Fibroblast of lung (primary cell): ENCODE measurements around the gene TECPR2. TPM values are rescaled to one million over a fixed set of nuclear protein-coding genes. Genes with fewer than 3 reads are reported as not detected.

Experiments used
- DNase-seq, 2 donors: peaks; one replicate each; pipeline versions ENCODE4 v3.0.0 to v3.0.0-alpha.2; 2010; ENCODE audit warnings: low read depth in 2 of 2
- H2AFZ ChIP-seq: 2 replicates; pipeline ENCODE4 v1.5.1; 2012; ENCODE audit warnings: low read length, control low read depth, inconsistent platforms
- H3K27ac ChIP-seq: 2 replicates; pipeline ENCODE4 v1.5.1; 2011; ENCODE audit warnings: low read length, control low read depth; ENCODE audit not compliant: insufficient read depth
- H3K27me3 ChIP-seq: 2 replicates; pipeline ENCODE4 v1.5.1; 2011; ENCODE audit warnings: mild to moderate bottlenecking, low read length; ENCODE audit not compliant: control insufficient read depth, insufficient read depth
- H3K36me3 ChIP-seq: 2 replicates; pipeline ENCODE4 v1.5.1; 2011; ENCODE audit warnings: low read length; ENCODE audit not compliant: control insufficient read depth, insufficient read depth
- H3K4me1 ChIP-seq: 2 replicates; pipeline ENCODE4 v1.5.1; 2011; ENCODE audit warnings: low read length; ENCODE audit not compliant: control insufficient read depth, insufficient read depth; ENCODE audit errors: extremely low read depth
- H3K4me2 ChIP-seq: 2 replicates; pipeline ENCODE4 v1.5.1; 2011; ENCODE audit warnings: low read length, control low read depth; ENCODE audit not compliant: insufficient read depth; ENCODE audit errors: extremely low read depth
- H3K4me3 ChIP-seq, 4 experiments: fragments of 200-600 bp in 1 of 4; sonication (generic) in 1 of 4; replicated peaks in 1 of 4; 2 replicates each; pipeline ENCODE4 v1.5.1; 2011 to 2016; ENCODE audit warnings: low read length in 4 of 4, low read depth in 3 of 4, mild to moderate bottlenecking in 3 of 4, control low read depth in 2 of 4, inconsistent platforms in 1 of 4, mixed read lengths in 1 of 4; ENCODE audit not compliant: insufficient read depth in 1 of 4; ENCODE audit errors: control extremely low read depth in 1 of 4
- H3K79me2 ChIP-seq: 2 replicates; pipeline ENCODE4 v1.5.1; 2012; ENCODE audit warnings: mild to moderate bottlenecking, low read length, inconsistent platforms; ENCODE audit not compliant: control insufficient read depth, insufficient read depth
- H3K9ac ChIP-seq: 2 replicates; pipeline ENCODE4 v1.5.1; 2011; ENCODE audit warnings: mild to moderate bottlenecking, low read length, control low read depth; ENCODE audit not compliant: insufficient read depth
- H3K9me3 ChIP-seq: 2 replicates; pipeline ENCODE4 v1.5.1; 2012; ENCODE audit warnings: low read depth, low read length; ENCODE audit not compliant: control insufficient read depth, insufficient read depth
- H4K20me1 ChIP-seq: 2 replicates; pipeline ENCODE4 v1.5.1; 2011; ENCODE audit warnings: low read length; ENCODE audit not compliant: control insufficient read depth, insufficient read depth; ENCODE audit errors: extremely low read depth
- EZH2 ChIP-seq: IDR thresholded peaks from 2 replicates; pipeline ENCODE4 v1.5.1; 2012; ENCODE audit warnings: low read length, control low read depth, mild to moderate bottlenecking; ENCODE audit errors: missing control alignments
- polyA plus RNA-seq, 2 donors: library from polyadenylated mRNA; depleted of rRNA in 1 of 2; stranded (reverse) in 1 of 2; unstranded in 1 of 2; fragments of >200 nt; gene quantifications; 2 replicates each; pipeline ENCODE4 v1.2.1, GENCODE V29; 2011 to 2012; ENCODE audit warnings: missing spikeins in 1 of 2
- total RNA-seq: library from RNA; depleted of rRNA; stranded (reverse); fragments of >200 nt; gene quantifications from 2 replicates; pipeline ENCODE4 v1.2.1, GENCODE V29; 2014
- TF ChIP-seq, protein P1 (sequence below), 2 donors: IDR thresholded peaks in 1 of 2; conservative IDR thresholded peaks in 1 of 2; 1 replicate in 1 of 2; 2 replicates in 1 of 2; pipeline ENCODE4 v1.5.1; 2011 to 2012; ENCODE audit warnings: low read length in 2 of 2, control low read depth in 1 of 2, inconsistent platforms in 1 of 2, low read depth in 1 of 2, mild to moderate bottlenecking in 1 of 2

The TECPR2 gene
- total and polyA plus RNA-seq, 2 donors (not counting 1 experiment from before 2014, with no cell fraction given) = 9.2 to 17.8 TPM

DNA sequence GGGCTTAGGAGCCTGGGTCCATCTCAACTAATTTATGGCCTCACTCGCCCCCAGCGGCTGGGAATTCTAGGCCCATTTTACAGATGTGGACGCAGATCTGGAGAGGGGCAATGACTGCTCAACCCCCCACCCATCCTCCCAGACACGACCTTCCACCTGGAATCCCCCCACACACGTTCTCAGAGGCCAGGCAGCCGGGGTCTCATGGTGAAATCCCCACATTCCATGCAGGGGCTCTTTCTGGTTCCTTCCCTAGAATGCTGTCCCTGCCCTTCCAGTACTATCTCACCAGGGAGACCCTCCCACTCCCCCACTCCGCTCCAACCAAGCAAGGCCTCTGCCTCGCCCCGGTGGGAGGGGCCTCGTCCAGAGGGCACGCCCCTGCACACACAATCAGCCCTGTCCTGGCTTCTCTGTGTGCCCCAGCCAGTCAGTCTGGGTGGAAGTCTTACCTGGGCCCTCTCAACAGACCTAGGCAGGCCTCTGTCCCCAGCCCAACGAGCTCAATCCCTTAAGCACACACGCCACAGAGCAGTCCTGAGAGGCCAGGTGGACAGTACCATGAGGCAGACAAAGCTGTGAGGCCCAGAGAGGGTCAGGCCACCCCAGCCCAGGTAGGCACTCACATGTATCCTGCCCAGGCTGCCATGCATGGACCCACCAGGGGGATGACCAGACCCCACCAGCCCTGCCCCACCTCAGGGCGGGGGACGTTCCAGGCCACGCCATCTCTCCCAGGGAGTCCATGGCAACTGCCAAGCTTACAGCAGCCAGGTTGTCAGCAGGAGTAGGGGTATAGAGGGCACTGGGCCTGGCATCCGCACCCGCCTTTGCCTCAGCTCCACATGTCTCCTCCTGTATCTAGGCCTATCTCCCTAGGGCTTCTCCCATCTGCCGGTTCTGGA lies 148.1 kb downstream of the TECPR2 start:
- Histone ChIP-seq H3K9ac (no peak overlapping the region), H3K27ac (no peak overlapping the region), H3K9me3 (no peaks in the 10 kb centered on the region), H3K4me2 (peak overlapping the region; percentile 92), H4K20me1 (no peaks in the 10 kb centered on the region), H2AFZ (no peak overlapping the region), H3K4me3 (no peak overlapping the region), H3K27me3 (no peaks in the 10 kb centered on the region), H3K79me2 (no peaks in the 10 kb centered on the region), H3K36me3 (peaks cover 10% of the 10 kb centered on the region), H3K4me1 (peaks cover 4% of the 10 kb centered on the region)
- DNase-seq = no peak
- TF ChIP-seq, protein P1, sequence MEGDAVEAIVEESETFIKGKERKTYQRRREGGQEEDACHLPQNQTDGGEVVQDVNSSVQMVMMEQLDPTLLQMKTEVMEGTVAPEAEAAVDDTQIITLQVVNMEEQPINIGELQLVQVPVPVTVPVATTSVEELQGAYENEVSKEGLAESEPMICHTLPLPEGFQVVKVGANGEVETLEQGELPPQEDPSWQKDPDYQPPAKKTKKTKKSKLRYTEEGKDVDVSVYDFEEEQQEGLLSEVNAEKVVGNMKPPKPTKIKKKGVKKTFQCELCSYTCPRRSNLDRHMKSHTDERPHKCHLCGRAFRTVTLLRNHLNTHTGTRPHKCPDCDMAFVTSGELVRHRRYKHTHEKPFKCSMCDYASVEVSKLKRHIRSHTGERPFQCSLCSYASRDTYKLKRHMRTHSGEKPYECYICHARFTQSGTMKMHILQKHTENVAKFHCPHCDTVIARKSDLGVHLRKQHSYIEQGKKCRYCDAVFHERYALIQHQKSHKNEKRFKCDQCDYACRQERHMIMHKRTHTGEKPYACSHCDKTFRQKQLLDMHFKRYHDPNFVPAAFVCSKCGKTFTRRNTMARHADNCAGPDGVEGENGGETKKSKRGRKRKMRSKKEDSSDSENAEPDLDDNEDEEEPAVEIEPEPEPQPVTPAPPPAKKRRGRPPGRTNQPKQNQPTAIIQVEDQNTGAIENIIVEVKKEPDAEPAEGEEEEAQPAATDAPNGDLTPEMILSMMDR (conservative IDR thresholded peaks at IDR 0.05 in 1 of 2, IDR thresholded peaks at IDR 0.05 in 1 of 2; ENCODE audit: low read depth in 1 of 2, low read length in 2 of 2) = no peak
- no peak for TF ChIP-seq EZH2

DNA sequence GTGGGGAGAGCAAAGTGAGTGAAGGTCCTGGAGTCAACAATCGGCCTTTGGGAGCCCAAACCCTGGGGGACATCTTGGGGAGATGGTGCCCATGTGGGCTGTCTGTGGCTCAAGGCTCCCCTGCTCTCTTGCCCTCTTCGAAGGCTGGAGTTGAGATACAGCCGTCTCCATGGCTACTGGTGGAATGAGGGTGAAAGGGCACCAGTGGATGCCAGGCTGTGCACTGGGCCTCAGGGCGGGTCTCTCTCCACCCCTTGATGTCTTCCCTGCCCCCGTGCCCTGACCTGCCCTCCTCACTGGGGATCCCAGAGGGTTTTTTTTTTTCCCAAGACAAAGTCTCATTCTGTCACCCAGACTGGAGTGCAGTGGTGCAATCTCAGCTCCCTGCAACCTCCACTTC lies 148.8 kb downstream of the TECPR2 start:
- Histone ChIP-seq H3K4me3 (no peak overlapping the region), H3K36me3 (peaks cover 8% of the 10 kb centered on the region), H3K4me1 (peaks cover 4% of the 10 kb centered on the region), H3K27me3 (no peaks in the 10 kb centered on the region), H3K27ac (no peak overlapping the region), H3K9me3 (no peaks in the 10 kb centered on the region), H3K79me2 (no peaks in the 10 kb centered on the region), H3K4me2 (no peak overlapping the region), H4K20me1 (no peaks in the 10 kb centered on the region), H2AFZ (no peak overlapping the region), H3K9ac (no peak overlapping the region)
- no peak for TF ChIP-seq EZH2
- TF ChIP-seq, protein P1 (conservative IDR thresholded peaks at IDR 0.05 in 1 of 2, IDR thresholded peaks at IDR 0.05 in 1 of 2; ENCODE audit: low read depth in 1 of 2, low read length in 2 of 2) = no peak
- no peak for DNase-seq

DNA sequence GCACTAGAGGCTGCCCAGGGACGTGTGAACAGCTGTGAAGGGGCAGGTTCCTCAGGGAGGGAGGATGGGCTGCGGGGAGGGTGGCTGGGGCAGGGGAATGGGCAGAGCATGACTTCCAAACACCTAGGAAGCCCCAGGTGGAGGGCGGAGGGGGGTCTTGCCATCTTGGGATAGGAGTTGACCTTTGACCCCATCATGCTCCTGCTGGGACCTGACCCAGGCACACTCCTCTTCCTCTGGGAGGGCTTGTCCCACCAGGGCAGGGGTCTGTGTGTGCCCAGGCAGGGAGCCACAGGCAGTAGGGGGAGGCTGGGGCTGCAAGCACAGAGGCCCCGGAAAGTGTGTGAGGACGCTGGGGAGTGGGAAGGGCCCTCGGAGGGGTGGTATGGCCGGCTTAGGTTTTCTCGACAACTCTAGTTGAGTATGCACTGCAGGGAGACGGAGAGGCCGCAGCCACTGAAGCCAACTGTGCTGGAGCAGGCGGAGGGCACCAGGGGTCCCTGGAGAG lies 150.1 kb downstream of the TECPR2 start:
- Histone ChIP-seq H2AFZ (no peak overlapping the region), H3K4me1 (peaks cover 4% of the 10 kb centered on the region), H3K9me3 (no peaks in the 10 kb centered on the region), H3K27ac (no peak overlapping the region), H3K36me3 (peaks cover 2% of the 10 kb centered on the region), H3K27me3 (no peaks in the 10 kb centered on the region), H3K4me2 (no peak overlapping the region), H3K4me3 (no peak overlapping the region), H3K79me2 (no peaks in the 10 kb centered on the region), H3K9ac (no peak overlapping the region), H4K20me1 (no peaks in the 10 kb centered on the region)
- TF ChIP-seq, protein P1 (conservative IDR thresholded peaks at IDR 0.05 in 1 of 2, IDR thresholded peaks at IDR 0.05 in 1 of 2; ENCODE audit: low read depth in 1 of 2, low read length in 2 of 2) = no peak
- TF ChIP-seq EZH2 = no peak
- no peak for DNase-seq
